ENCODE data around the gene STRBP. TPM values are rescaled to one million over a fixed set of nuclear protein-coding genes. Genes with fewer than 3 reads are reported as not detected.
"Not testable (repeated sequence)": the region's sequence is repeated elsewhere in the genome, so short reads cannot be mapped to it uniquely, and the experiment has no call there.

STRBP gene
- total RNA-seq, 1 experiment from 2014 or later = 40.5 TPM

DNA sequence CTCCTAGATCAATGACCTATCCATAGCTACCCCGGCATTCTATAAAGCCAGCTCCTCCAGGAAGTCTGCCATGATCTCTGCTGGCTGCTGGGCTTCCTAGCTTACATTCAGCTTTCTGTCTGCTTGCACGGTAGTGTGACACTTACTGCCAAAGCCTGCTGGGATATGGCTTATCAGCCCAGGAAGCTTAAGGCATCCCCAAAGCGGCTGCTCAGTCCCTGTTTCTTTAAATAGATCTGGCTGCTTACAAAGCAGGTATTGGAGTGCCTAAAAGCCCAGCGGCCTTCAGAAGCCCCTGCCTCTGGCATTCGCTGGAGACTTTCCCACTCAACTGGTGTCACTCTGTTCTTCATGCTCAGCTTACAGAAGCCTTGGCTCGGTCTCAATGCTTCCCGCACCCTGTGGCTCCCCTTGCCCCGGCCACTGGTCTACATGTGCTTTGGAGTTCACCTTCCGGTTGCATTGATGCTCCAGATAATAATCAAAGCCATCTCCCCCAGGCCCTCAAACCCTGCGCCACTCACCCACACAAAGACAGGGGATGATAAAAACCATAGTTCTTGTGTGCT lies 31.3 kb upstream of the STRBP start:
- no peak for DNase-seq
- Histone ChIP-seq H3K36me3 (no peaks in the 10 kb centered on the region), H3K4me1 (no peaks in the 10 kb centered on the region; the same call in 1 of the 2 replicates), H3K4me3 (no peak overlapping the region), H3K27ac (no peak overlapping the region), H3K9me3 (replicated peaks) (no peaks in the 10 kb centered on the region), H3K27me3 (peaks cover 8% of the 10 kb centered on the region; the same call in 1 of the 2 replicates)

DNA sequence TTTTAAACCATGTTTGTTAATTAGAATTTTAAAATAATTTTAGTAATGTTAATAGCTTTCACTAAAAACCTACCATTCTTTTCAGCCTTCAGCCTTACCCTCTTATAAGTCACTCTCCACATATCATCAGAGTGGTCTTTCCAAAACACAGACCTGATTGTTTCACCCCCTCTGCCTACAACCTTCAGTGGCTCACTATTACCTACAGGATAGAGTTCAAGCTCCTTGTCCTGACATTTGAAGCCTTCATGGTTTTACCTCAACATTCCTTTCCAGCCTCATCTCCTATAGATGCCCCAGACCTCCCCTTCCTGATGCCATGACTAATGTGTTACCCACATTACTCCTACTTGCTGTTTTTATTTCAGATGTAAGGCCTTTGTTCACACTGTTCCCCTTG lies 27.8 kb upstream of the STRBP start:
- Histone ChIP-seq H3K4me3 (no peak overlapping the region), H3K27me3 (peaks cover 8% of the 10 kb centered on the region; the same call in 1 of the 2 replicates), H3K27ac (no peak overlapping the region), H3K36me3 (no peaks in the 10 kb centered on the region), H3K4me1 (no peaks in the 10 kb centered on the region; the same call in 1 of the 2 replicates), H3K9me3 (replicated peaks) (no peaks in the 10 kb centered on the region)
- no peak for DNase-seq

DNA sequence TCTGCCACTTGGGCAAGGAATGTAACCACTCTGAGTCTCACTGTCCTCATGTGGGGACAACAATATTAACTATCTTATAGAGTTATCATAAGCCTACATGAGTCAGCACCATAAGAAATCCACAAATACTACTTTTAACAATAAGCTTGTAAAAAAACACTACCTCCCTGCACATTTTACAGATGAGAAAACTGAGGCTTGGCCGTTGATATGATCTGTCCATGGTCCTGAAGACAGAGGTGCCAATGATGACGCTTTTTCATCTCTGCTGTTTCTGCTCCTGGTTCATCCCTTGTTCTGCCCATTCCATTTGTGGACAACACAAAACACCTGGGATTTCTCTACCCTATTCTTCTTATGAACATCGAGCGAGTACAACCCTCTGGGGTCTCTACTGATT lies 23.4 kb upstream of the STRBP start:
- Histone ChIP-seq H3K4me1 (no peaks in the 10 kb centered on the region; the same call in 1 of the 2 replicates), H3K27me3 (peaks cover 2% of the 10 kb centered on the region; the same call in 1 of the 2 replicates), H3K4me3 (no peak overlapping the region), H3K27ac (no peak overlapping the region), H3K9me3 (replicated peaks) (no peaks in the 10 kb centered on the region), H3K36me3 (no peaks in the 10 kb centered on the region)
- DNase-seq = no peak

- DNase-seq = no peak
Measured at GRCh38 chr9:123290764-123291163, 22.4 kb upstream of the STRBP start.

DNA sequence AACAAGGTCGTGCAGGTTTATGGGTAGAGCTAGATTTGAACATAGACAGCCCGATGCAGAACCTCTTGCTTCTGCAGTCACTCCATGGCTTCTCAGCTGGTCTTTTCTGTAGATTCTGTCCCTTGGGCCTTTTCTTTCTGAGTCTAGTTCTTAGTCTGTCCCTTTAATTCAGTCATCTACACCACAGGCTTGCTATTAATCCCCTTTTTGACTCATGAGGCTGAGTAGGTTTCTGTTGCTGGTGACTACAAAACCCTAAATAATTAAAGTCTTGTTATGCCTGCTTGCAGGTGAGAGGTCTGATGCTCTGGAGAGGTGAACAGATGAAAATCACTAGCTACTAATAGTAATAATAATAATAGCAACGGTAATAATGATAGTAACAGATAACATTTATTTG lies 19.3 kb upstream of the STRBP start:
- no peak overlapping the region for H3K27ac ChIP-seq
- no peaks in the 10 kb centered on the region; the same call in 1 of the 2 replicates for H3K4me1 ChIP-seq
- DNase-seq = no peak
- H3K27me3 ChIP-seq = peaks cover 3% of the 10 kb centered on the region; the same call in 1 of the 2 replicates
- H3K4me3 ChIP-seq = no peak overlapping the region
- no peaks in the 10 kb centered on the region for H3K9me3 ChIP-seq (replicated peaks)
- no peaks in the 10 kb centered on the region for H3K36me3 ChIP-seq

More at GRCh38 chr9:123290764-123291163, 22.4 kb upstream of the STRBP start:
- no peaks in the 10 kb centered on the region for H3K36me3 ChIP-seq
- no peaks in the 10 kb centered on the region for H3K27me3 ChIP-seq
- no peaks in the 10 kb centered on the region; the same call in 1 of the 2 replicates for H3K4me1 ChIP-seq
- H3K27ac ChIP-seq = no peak overlapping the region
- H3K4me3 ChIP-seq = no peak overlapping the region
- H3K9me3 ChIP-seq (replicated peaks) = no peaks in the 10 kb centered on the region

DNA sequence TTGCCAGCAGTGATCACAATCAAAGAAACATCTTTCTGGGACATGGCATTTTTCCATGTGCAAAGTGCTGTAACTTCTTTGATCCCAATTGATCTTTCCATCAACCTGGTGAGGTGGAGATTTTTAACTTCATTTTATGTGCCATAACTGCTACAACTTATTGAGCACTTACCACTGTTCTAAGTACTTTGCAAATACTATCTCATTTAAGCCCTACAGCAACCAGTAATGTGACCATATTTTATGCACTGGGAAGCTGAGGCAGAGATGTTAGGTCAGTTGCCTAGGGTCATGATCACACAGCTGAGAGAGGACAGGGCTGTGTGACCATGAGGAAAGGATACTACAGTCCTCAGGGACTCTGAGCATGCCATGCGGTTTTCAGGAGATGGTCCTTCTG lies 17.9 kb upstream of the STRBP start:
- DNase-seq = no peak
- H3K4me1 ChIP-seq = no peaks in the 10 kb centered on the region; the same call in 1 of the 2 replicates
- no peak overlapping the region for H3K27ac ChIP-seq
- no peak overlapping the region for H3K4me3 ChIP-seq
- H3K36me3 ChIP-seq = no peaks in the 10 kb centered on the region
- peaks cover 5% of the 10 kb centered on the region; the same call in 1 of the 2 replicates for H3K27me3 ChIP-seq
- H3K9me3 ChIP-seq (replicated peaks) = no peaks in the 10 kb centered on the region

DNA sequence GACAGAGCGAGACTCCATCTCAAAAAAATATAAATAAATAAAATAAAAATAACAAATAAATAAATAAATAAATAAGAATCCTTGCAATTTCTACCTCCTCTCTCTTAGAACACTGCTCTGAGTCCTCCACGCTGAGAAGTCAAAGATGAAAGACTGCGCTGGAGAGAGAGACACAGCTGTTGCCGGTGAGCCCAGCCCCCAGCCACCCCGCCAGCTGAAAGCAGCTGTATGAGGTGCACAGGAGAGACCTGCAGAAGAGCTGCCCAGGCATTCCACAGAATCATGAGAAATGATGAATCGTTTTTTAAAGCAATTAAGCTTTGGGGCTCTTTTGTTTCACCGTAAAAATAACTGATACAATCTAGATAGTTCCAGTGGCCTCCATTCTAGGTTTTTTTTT lies 16.3 kb upstream of the STRBP start:
- H3K4me1 ChIP-seq = no peaks in the 10 kb centered on the region; the same call in 1 of the 2 replicates
- no peaks in the 10 kb centered on the region for H3K9me3 ChIP-seq (replicated peaks)
- no peaks in the 10 kb centered on the region for H3K36me3 ChIP-seq
- H3K4me3 ChIP-seq = no peak overlapping the region
- peaks cover 5% of the 10 kb centered on the region; the same call in 1 of the 2 replicates for H3K27me3 ChIP-seq
- DNase-seq = peak; percentile 46 to 64
- no peak overlapping the region for H3K27ac ChIP-seq

- Histone ChIP-seq H3K27me3 (peaks cover 14% of the 10 kb centered on the region), H3K9me3 (replicated peaks) (peaks cover 3% of the 10 kb centered on the region; the same call in 1 of the 2 replicates), H3K27ac (no peak overlapping the region), H3K4me1 (no peaks in the 10 kb centered on the region; the same call in 1 of the 2 replicates), H3K4me3 (no peak overlapping the region), H3K36me3 (no peaks in the 10 kb centered on the region)
- DNase-seq = no peak
Measured at GRCh38 chr9:123283455-123283854, 15.1 kb upstream of the STRBP start.

DNA sequence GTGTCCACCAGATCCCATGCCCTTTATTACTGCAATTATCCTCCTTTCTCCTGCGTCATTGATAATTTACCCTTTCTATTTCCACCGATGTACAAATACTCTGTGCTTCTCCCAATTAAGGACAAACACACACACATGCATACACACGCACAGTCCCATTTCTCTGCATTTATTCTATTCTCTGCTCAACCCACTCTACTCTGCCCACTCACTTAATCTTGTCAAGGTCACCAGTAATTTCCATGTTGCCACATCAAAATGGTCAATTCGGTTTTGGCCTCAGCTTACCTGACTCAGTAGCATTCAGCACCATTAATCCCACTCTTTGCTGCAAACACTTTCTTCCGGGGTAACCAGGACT lies 14.6 kb upstream of the STRBP start:
- H3K27ac ChIP-seq = no peak overlapping the region
- no peak for DNase-seq
- H3K36me3 ChIP-seq = no peaks in the 10 kb centered on the region
- no peaks in the 10 kb centered on the region; the same call in 1 of the 2 replicates for H3K4me1 ChIP-seq
- H3K4me3 ChIP-seq = no peak overlapping the region
- H3K9me3 ChIP-seq (replicated peaks) = peaks cover 3% of the 10 kb centered on the region; the same call in 1 of the 2 replicates
- peaks cover 14% of the 10 kb centered on the region for H3K27me3 ChIP-seq

- Histone ChIP-seq H3K27ac (no peak overlapping the region), H3K4me3 (no peak overlapping the region), H3K36me3 (no peaks in the 10 kb centered on the region), H3K9me3 (replicated peaks) (peaks cover 3% of the 10 kb centered on the region; the same call in 1 of the 2 replicates), H3K27me3 (peaks cover 14% of the 10 kb centered on the region), H3K4me1 (no peaks in the 10 kb centered on the region; the same call in 1 of the 2 replicates)
- DNase-seq = no peak
Measured at GRCh38 chr9:123282362-123283047, 14.1 kb upstream of the STRBP start.

DNA sequence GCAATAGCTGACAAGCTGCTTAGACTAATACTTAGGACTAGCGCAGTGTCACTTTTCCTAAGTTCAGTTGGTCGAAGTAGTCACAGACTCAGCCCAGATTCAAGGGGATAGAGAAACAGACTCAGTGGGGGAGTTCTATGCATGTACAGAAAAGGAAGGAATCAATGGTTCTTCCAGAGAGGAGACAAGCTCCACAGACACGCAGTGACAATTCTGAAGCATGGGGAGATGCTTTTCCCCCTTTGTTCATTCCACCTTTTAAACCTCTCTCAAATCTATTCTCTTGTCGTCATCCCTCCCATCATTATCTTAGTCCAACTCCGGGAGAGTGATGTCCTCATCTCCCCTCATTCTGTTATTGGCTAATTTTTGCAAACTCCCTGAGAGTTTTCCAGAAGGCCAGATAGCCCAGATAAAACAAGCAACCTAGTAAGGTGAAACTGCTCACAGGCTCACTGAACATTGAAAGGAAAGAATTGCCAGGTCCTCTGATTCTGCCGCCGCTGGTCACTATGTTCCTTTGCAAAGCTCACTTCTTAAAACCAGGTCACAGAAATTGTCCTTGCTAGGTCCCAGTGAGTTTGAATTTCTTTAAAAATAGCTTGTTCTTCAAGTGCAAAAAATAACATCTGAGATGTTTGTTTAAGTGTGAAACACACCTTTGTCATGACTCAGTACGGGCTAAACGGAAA lies 13.4 kb upstream of the STRBP start:
- Histone ChIP-seq H3K4me1 (no peaks in the 10 kb centered on the region; the same call in 1 of the 2 replicates), H3K27ac (no peak overlapping the region), H3K36me3 (no peaks in the 10 kb centered on the region), H3K4me3 (no peak overlapping the region), H3K9me3 (replicated peaks) (peaks cover 3% of the 10 kb centered on the region; the same call in 1 of the 2 replicates), H3K27me3 (peaks cover 14% of the 10 kb centered on the region)
- DNase-seq = no peak

- not testable (repeated sequence) for H3K27ac ChIP-seq; H3K36me3 ChIP-seq; H3K9me3 ChIP-seq (replicated peaks); H3K4me3 ChIP-seq; DNase-seq; H3K4me1 ChIP-seq
- peaks cover 14% of the 10 kb centered on the region for H3K27me3 ChIP-seq
Measured at GRCh38 chr9:123278879-123279493, 10.6 kb upstream of the STRBP start.

DNA sequence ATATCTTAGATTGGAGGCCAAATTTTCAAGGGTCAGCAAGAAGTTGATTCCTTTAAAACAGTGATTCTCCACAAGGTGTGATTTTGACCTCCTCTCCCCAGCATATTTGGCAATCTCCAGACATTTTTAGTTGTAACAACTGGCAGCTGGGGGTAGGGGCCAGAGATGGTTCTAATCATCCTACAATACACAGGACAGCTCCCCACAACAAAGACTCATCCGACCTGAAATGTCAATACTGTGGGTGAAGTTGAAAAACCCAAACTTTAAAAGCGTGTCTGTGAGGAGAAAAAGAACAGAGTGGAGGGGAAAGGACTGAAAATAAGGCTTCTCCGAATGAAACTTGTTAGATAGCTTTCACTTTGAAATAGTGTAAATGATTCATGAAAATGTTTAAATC lies 10.0 kb upstream of the STRBP start:
- Histone ChIP-seq H3K27ac (no peak overlapping the region), H3K4me1 (no peaks in the 10 kb centered on the region), H3K27me3 (peaks cover 14% of the 10 kb centered on the region), H3K4me3 (no peak overlapping the region), H3K36me3 (no peaks in the 10 kb centered on the region), H3K9me3 (replicated peaks) (peaks cover 3% of the 10 kb centered on the region; the same call in 1 of the 2 replicates)
- no peak for DNase-seq

- Histone ChIP-seq H3K36me3 (no peaks in the 10 kb centered on the region), H3K27me3 (peaks cover 9% of the 10 kb centered on the region), H3K4me1 (no peaks in the 10 kb centered on the region), H3K4me3 (no peak overlapping the region), H3K27ac (no peak overlapping the region), H3K9me3 (replicated peaks) (peaks cover 3% of the 10 kb centered on the region; the same call in 1 of the 2 replicates)
- DNase-seq = no peak
Measured at GRCh38 chr9:123276551-123276950, 8.2 kb upstream of the STRBP start.

Data from SJCRH30 (cell line).